GM20431 (cell line): ENCODE measurements around the gene ADAT1.
"Not testable (repeated sequence)": the region's sequence is repeated elsewhere in the genome, so short reads cannot be mapped to it uniquely, and the experiment has no call there.

ENCODE experiments used
- in situ Hi-C: fragments of 300-500 bp; cut with MseI, MboI; formaldehyde crosslinking; loops from one replicate; pipeline ENCODE4 v1.15.0; 2020; ENCODE audit warnings: low sequenced_read_pairs; ENCODE audit not compliant: unreplicated experiment

Gene ADAT1

GRCh38 chr16:75620326-75621169, 2.5 kb downstream of the ADAT1 start:
- in situ Hi-C loops, result no loop called here

GRCh38 chr16:75618780-75619179, 4.3 kb downstream of the ADAT1 start:
- in situ Hi-C loops, result no loop called here

GRCh38 chr16:75617121-75617520, 6.0 kb downstream of the ADAT1 start:
- in situ Hi-C loops, result no loop called here

- in situ Hi-C loops, result no loop called here
Measured at GRCh38 chr16:75616521-75617010, 6.5 kb downstream of the ADAT1 start.

GRCh38 chr16:75615619-75616018, 7.5 kb downstream of the ADAT1 start:
- in situ Hi-C loops, result no loop called here

GRCh38 chr16:75614066-75614897, 8.8 kb downstream of the ADAT1 start:
- in situ Hi-C loops, result no loop called here

- in situ Hi-C loops, result no loop called here
Measured at GRCh38 chr16:75606507-75606906, 16.6 kb downstream of the ADAT1 start.

GRCh38 chr16:75603241-75603640, 19.8 kb downstream of the ADAT1 start:
- in situ Hi-C loops, result no loop called here

GRCh38 chr16:75599452-75600277, 23.4 kb downstream of the ADAT1 start:
- in situ Hi-C loops, result no loop called here

GRCh38 chr16:75593825-75594820, 29.0 kb downstream of the ADAT1 start:
- in situ Hi-C loops, result no loop called here

- in situ Hi-C loops, result no loop called here
Measured at GRCh38 chr16:75593308-75593707, 29.8 kb downstream of the ADAT1 start.

- in situ Hi-C loops, result not testable (repeated sequence)
Measured at GRCh38 chr16:75591927-75592326, 31.2 kb downstream of the ADAT1 start.

- in situ Hi-C loops, result no loop called here
Measured at GRCh38 chr16:75590920-75591843, 31.9 kb downstream of the ADAT1 start.

- in situ Hi-C loops, result no loop called here
Measured at GRCh38 chr16:75589306-75589705, 33.8 kb downstream of the ADAT1 start.

GRCh38 chr16:75588716-75589115, 34.4 kb downstream of the ADAT1 start:
- in situ Hi-C loops, result no loop called here

- in situ Hi-C loops, result no loop called here
Measured at GRCh38 chr16:75584108-75584507, 39.0 kb downstream of the ADAT1 start.

- in situ Hi-C loops, result no loop called here
Measured at GRCh38 chr16:75579281-75579834, 43.7 kb downstream of the ADAT1 start.

- in situ Hi-C loops, result no loop called here
Measured at GRCh38 chr16:75578725-75579124, 44.4 kb downstream of the ADAT1 start.
